Liver (tissue), 3 donors: Measurements from ENCODE around the gene RBPJ.

Source experiments
- JUND ChIP-seq, 2 donors: IDR thresholded peaks; 2 replicates each; pipeline ENCODE4 v1.6.1; 2016; ENCODE audit warnings: antibody characterized with exemption in 2 of 2
- NR2F2 ChIP-seq: IDR thresholded peaks from 2 replicates; pipeline ENCODE4 v1.6.1; 2016; ENCODE audit warnings: antibody characterized with exemption
- SP1 ChIP-seq: IDR thresholded peaks from 2 replicates; pipeline ENCODE4 v1.6.1; 2018; ENCODE audit warnings: antibody characterized with exemption, mild to moderate bottlenecking
- TF ChIP-seq, protein P1 (sequence below): fragments of 150-350 bp; IDR thresholded peaks from 2 replicates; pipeline ENCODE4 v1.5.1; 2017; ENCODE audit warnings: improper control_type of control experiment, low read depth, low read length; ENCODE audit not compliant: missing input control
- TF ChIP-seq, protein P2 (sequence below): IDR thresholded peaks from 2 replicates; pipeline ENCODE4 v1.6.1; 2016; ENCODE audit warnings: antibody characterized with exemption
- TF ChIP-seq, protein P3 (sequence below): IDR thresholded peaks from 2 replicates; pipeline ENCODE4 v1.6.1; 2016; ENCODE audit warnings: antibody characterized with exemption
- donor health status: healthy.
- donor health status: healthy.

DNA sequence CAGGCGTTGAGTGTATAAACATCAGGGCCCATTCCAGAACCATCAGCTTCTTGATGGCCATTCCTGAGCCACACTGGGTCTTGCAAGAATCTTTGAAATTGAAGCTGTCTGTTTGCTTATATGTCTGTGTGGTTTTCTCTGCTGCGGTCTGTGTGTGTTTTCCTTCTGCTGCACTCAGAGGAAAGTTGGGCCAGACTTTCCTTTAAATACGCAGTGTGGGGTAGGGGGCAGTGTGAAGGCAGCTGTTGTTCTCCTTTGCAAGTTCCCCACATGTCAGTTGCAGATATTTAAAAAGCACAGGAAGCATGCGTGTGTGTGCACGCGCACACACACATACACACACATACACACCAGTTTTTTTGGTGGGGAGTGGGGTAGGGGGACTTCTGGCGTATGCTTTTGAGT lies 137.3 kb downstream of the RBPJ start:
- TF ChIP-seq, protein P1, sequence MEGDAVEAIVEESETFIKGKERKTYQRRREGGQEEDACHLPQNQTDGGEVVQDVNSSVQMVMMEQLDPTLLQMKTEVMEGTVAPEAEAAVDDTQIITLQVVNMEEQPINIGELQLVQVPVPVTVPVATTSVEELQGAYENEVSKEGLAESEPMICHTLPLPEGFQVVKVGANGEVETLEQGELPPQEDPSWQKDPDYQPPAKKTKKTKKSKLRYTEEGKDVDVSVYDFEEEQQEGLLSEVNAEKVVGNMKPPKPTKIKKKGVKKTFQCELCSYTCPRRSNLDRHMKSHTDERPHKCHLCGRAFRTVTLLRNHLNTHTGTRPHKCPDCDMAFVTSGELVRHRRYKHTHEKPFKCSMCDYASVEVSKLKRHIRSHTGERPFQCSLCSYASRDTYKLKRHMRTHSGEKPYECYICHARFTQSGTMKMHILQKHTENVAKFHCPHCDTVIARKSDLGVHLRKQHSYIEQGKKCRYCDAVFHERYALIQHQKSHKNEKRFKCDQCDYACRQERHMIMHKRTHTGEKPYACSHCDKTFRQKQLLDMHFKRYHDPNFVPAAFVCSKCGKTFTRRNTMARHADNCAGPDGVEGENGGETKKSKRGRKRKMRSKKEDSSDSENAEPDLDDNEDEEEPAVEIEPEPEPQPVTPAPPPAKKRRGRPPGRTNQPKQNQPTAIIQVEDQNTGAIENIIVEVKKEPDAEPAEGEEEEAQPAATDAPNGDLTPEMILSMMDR, result no peak
- TF ChIP-seq, protein P2, sequence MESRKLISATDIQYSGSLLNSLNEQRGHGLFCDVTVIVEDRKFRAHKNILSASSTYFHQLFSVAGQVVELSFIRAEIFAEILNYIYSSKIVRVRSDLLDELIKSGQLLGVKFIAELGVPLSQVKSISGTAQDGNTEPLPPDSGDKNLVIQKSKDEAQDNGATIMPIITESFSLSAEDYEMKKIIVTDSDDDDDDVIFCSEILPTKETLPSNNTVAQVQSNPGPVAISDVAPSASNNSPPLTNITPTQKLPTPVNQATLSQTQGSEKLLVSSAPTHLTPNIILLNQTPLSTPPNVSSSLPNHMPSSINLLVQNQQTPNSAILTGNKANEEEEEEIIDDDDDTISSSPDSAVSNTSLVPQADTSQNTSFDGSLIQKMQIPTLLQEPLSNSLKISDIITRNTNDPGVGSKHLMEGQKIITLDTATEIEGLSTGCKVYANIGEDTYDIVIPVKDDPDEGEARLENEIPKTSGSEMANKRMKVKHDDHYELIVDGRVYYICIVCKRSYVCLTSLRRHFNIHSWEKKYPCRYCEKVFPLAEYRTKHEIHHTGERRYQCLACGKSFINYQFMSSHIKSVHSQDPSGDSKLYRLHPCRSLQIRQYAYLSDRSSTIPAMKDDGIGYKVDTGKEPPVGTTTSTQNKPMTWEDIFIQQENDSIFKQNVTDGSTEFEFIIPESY, result no peak
- TF ChIP-seq JUND (IDR thresholded peaks at IDR 0.05), result no peak
- TF ChIP-seq, protein P3, sequence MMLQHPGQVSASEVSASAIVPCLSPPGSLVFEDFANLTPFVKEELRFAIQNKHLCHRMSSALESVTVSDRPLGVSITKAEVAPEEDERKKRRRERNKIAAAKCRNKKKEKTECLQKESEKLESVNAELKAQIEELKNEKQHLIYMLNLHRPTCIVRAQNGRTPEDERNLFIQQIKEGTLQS, result no peak
- TF ChIP-seq SP1, result no peak
- TF ChIP-seq NR2F2, result no peak
